Mammary epithelial cell (primary cell): Measurements from ENCODE around the gene ATG14.

Source experiments
- CTCF ChIP-seq, 2 donors: IDR thresholded peaks in 1 of 2; conservative IDR thresholded peaks in 1 of 2; 2 replicates each; pipeline ENCODE4 v1.5.1; 2011 to 2012; ENCODE audit warnings: inconsistent platforms in 2 of 2, low read length in 2 of 2, mild to moderate bottlenecking in 2 of 2, control low read depth in 1 of 2, low read depth in 1 of 2; ENCODE audit not compliant: insufficient read depth in 1 of 2; ENCODE audit errors: extremely low read depth in 1 of 2
- EZH2 ChIP-seq: IDR thresholded peaks from 2 replicates; pipeline ENCODE4 v1.6.1; 2012; ENCODE audit warnings: low read length, inconsistent platforms, borderline replicate concordance

GRCh38 chr14:55417955-55418354 is 6.3 kb upstream of the ATG14 start:
- no peak for TF ChIP-seq CTCF (conservative IDR thresholded peaks at IDR 0.05 in 1 of 2, IDR thresholded peaks at IDR 0.05 in 1 of 2; ENCODE audit: extremely low read depth in 1 of 2, insufficient read depth in 1 of 2, low read depth in 1 of 2, low read length in 2 of 2)
- no peak for TF ChIP-seq EZH2
